H1 (cell line): Measurements from ENCODE around the gene RNF39. TPM values are rescaled to one million over a fixed set of nuclear protein-coding genes. Genes with fewer than 3 reads are reported as not detected.
A peak's percentile ranks its signal among the peaks of the same experiment; 100 is the strongest.

Experiments used
- CTCF ChIA-PET: fragments of 300-600 bp; sonication (Branson Sonifier 250); formaldehyde crosslinking; loops from one replicate; lab custom pipeline; 2021; ENCODE audit not compliant: partially characterized antibody; lab: Charles Lee
- POLR2A ChIA-PET: fragments of 300-600 bp; sonication (Branson Sonifier 250); formaldehyde crosslinking; loops from one replicate; lab custom pipeline; 2021; ENCODE audit warnings: inconsistent platforms; ENCODE audit not compliant: partially characterized antibody; lab: Charles Lee
- DNase-seq, 2 experiments: peaks; one replicate each; pipeline versions ENCODE4 v3.0.0 to v3.0.0-alpha.2; 2010 to 2022; ENCODE audit warnings: low spot score in 2 of 2, low read depth in 1 of 2, mixed read lengths in 1 of 2
- FAIRE-seq: peaks from 2 replicates; lab custom pipeline; 2011; peaks lifted over from hg19 to GRCh38; lab: Jason Lieb, UNC
- H2AFZ ChIP-seq: 2 replicates; pipeline ENCODE4 v1.8.1; 2012; ENCODE audit warnings: low read length, inconsistent platforms
- H2AK5ac ChIP-seq: 2 replicates; pipeline ENCODE4 v1.6.1; 2013; ENCODE audit warnings: low read depth, low read length
- H2BK120ac ChIP-seq: replicated peaks from 2 replicates; pipeline ENCODE3; 2013; ENCODE audit warnings: low read depth, low read length, inconsistent platforms
- H2BK12ac ChIP-seq: 2 replicates; pipeline ENCODE4 v1.6.1; 2013; ENCODE audit warnings: low read depth, low read length
- H2BK15ac ChIP-seq: 2 replicates; pipeline ENCODE4 v1.6.1; 2013; ENCODE audit warnings: low read length
- H2BK20ac ChIP-seq: 2 replicates; pipeline ENCODE4 v1.6.1; 2013; ENCODE audit warnings: low read length
- H2BK5ac ChIP-seq: 2 replicates; pipeline ENCODE4 v1.6.1; 2013; ENCODE audit warnings: low read depth, low read length
- H3K14ac ChIP-seq: 2 replicates; pipeline ENCODE4 v1.6.1; 2013; ENCODE audit warnings: inconsistent platforms; ENCODE audit not compliant: insufficient read length
- H3K18ac ChIP-seq: 2 replicates; pipeline ENCODE4 v1.6.1; 2013; ENCODE audit warnings: low read length; ENCODE audit errors: extremely low read depth
- H3K23ac ChIP-seq: 2 replicates; pipeline ENCODE4 v1.6.1; 2013; ENCODE audit warnings: inconsistent platforms; ENCODE audit not compliant: insufficient read length
- H3K23me2 ChIP-seq: 2 replicates; pipeline ENCODE4 v1.6.1; 2013; ENCODE audit warnings: low read depth, low read length
- H3K27ac ChIP-seq: 2 replicates; pipeline ENCODE4 v1.6.1; 2011; ENCODE audit warnings: low read depth, low read length, inconsistent platforms
- H3K27me3 ChIP-seq, 4 experiments: replicated peaks in 1 of 4; 1 replicate in 1 of 4; 2 replicates in 3 of 4; pipeline versions ENCODE4 v1.6.1 to v1.8.1; 2011 to 2013; ENCODE audit warnings: low read length in 3 of 4, mild to moderate bottlenecking in 3 of 4, inconsistent platforms in 2 of 4, mixed read lengths in 2 of 4, moderate library complexity in 1 of 4; ENCODE audit not compliant: control insufficient read depth in 3 of 4, insufficient read depth in 3 of 4; ENCODE audit errors: extremely low read depth in 1 of 4
- H3K36me3 ChIP-seq, 4 experiments: 2 replicates each; pipeline versions ENCODE4 v1.6.1 to v1.8.1; 2011 to 2013; ENCODE audit warnings: mild to moderate bottlenecking in 4 of 4, low read length in 3 of 4, moderate library complexity in 2 of 4, control low read depth in 1 of 4, inconsistent platforms in 1 of 4; ENCODE audit not compliant: insufficient read depth in 4 of 4, control insufficient read depth in 2 of 4
- H3K4ac ChIP-seq: replicated peaks from 2 replicates; pipeline ENCODE3; 2013; ENCODE audit warnings: low read length, low read depth, mixed read lengths, inconsistent platforms; ENCODE audit not compliant: insufficient read length
- H3K4me1 ChIP-seq, 4 experiments: replicated peaks in 1 of 4; 1 replicate in 1 of 4; 2 replicates in 3 of 4; pipeline versions ENCODE4 v1.6.1 to v1.8.1; 2011 to 2013; ENCODE audit warnings: low read length in 3 of 4, inconsistent platforms in 2 of 4, mixed read lengths in 1 of 4; ENCODE audit not compliant: insufficient read depth in 4 of 4, control insufficient read depth in 3 of 4
- H3K4me2 ChIP-seq, 2 experiments: 2 replicates each; pipeline versions ENCODE4 v1.6.1 to v1.8.1; 2011 to 2013; ENCODE audit warnings: low read depth in 2 of 2, low read length in 2 of 2, control low read depth in 1 of 2, inconsistent platforms in 1 of 2, mild to moderate bottlenecking in 1 of 2; ENCODE audit not compliant: insufficient read depth in 1 of 2
- H3K4me3 ChIP-seq, 4 experiments: fragments of 200-600, 300-600 bp in 1 of 4; sonication (generic), shearing (Covaris generic), sonication (Bioruptor Twin) in 1 of 4; 2 replicates each; pipeline versions ENCODE4 v1.5.1 to v1.8.1; 2011 to 2016; ENCODE audit warnings: low read length in 4 of 4, low read depth in 3 of 4, control low read depth in 2 of 4, inconsistent platforms in 2 of 4, mild to moderate bottlenecking in 2 of 4, mixed read lengths in 1 of 4, moderate library complexity in 1 of 4; ENCODE audit not compliant: insufficient read depth in 2 of 4; ENCODE audit errors: extremely low read depth in 1 of 4
- H3K56ac ChIP-seq: replicated peaks from 2 replicates; pipeline ENCODE3; 2013; ENCODE audit warnings: low read depth, mild to moderate bottlenecking, mixed read lengths, low read length, inconsistent platforms; ENCODE audit not compliant: insufficient read length
- H3K79me1 ChIP-seq: 2 replicates; pipeline ENCODE4 v1.6.1; 2013; ENCODE audit warnings: low read depth, low read length, control low read depth
- H3K79me2 ChIP-seq, 2 experiments: 2 replicates each; pipeline versions ENCODE4 v1.6.1 to v1.8.1; 2012 to 2013; ENCODE audit warnings: low read length in 2 of 2, mild to moderate bottlenecking in 2 of 2, inconsistent platforms in 1 of 2; ENCODE audit not compliant: insufficient read depth in 2 of 2, control insufficient read depth in 1 of 2
- H3K9ac ChIP-seq, 4 experiments: replicated peaks in 1 of 4; 1 replicate in 1 of 4; 2 replicates in 3 of 4; pipeline versions ENCODE4 v1.6.1 to v1.8.1; 2011 to 2013; ENCODE audit warnings: low read depth in 3 of 4, low read length in 3 of 4, control low read depth in 2 of 4, mild to moderate bottlenecking in 2 of 4, moderate library complexity in 2 of 4, inconsistent platforms in 1 of 4; ENCODE audit errors: extremely low read depth in 1 of 4
- H3K9me3 ChIP-seq, 2 experiments: 2 replicates each; pipeline versions ENCODE4 v1.6.1 to v1.8.1; 2012 to 2013; ENCODE audit warnings: mild to moderate bottlenecking in 2 of 2, moderate library complexity in 2 of 2, control low read depth in 1 of 2, inconsistent platforms in 1 of 2, low read depth in 1 of 2, low read length in 1 of 2, mixed read lengths in 1 of 2; ENCODE audit not compliant: insufficient read depth in 2 of 2
- H4K20me1 ChIP-seq, 2 experiments: replicated peaks in 1 of 2; 2 replicates each; pipeline versions ENCODE3 to v1.8.1; 2011 to 2013; ENCODE audit warnings: inconsistent platforms in 2 of 2, low read length in 2 of 2, mild to moderate bottlenecking in 1 of 2; ENCODE audit not compliant: insufficient read depth in 2 of 2, control insufficient read depth in 1 of 2
- H4K5ac ChIP-seq: 2 replicates; pipeline ENCODE4 v1.6.1; 2013; ENCODE audit warnings: low read length, low read depth, mixed read lengths, inconsistent platforms; ENCODE audit not compliant: insufficient read length
- H4K8ac ChIP-seq: 2 replicates; pipeline ENCODE4 v1.8.0; 2013; ENCODE audit warnings: mild to moderate bottlenecking, moderate library complexity, low read length, inconsistent platforms; ENCODE audit not compliant: insufficient read depth; ENCODE audit errors: extremely low read depth
- H4K91ac ChIP-seq: replicated peaks from 2 replicates; pipeline ENCODE3; 2013; ENCODE audit warnings: low read length, mixed read lengths, inconsistent platforms; ENCODE audit not compliant: insufficient read length
- EZH2 ChIP-seq: fragments of 200-600 bp; sonication (generic); IDR thresholded peaks from 2 replicates; pipeline ENCODE4 v1.7.1; 2012; ENCODE audit warnings: low read depth, mild to moderate bottlenecking, moderate library complexity, low read length, inconsistent platforms; ENCODE audit not compliant: severe bottlenecking
- JUND ChIP-seq: IDR thresholded peaks from 2 replicates; pipeline ENCODE4 v1.6.1; 2011; ENCODE audit warnings: mild to moderate bottlenecking, improper control_type of control experiment, low read length
- KDM4A ChIP-seq: IDR thresholded peaks from one replicate; pipeline ENCODE4 v1.7.1; 2012; ENCODE audit warnings: low read depth, mild to moderate bottlenecking, moderate library complexity, low read length, inconsistent platforms; ENCODE audit not compliant: severe bottlenecking
- RFX5 ChIP-seq: IDR thresholded peaks from 2 replicates; pipeline ENCODE4 v1.6.1; 2011; ENCODE audit warnings: low read depth, low read length, improper control_type of control experiment, borderline replicate concordance
- SUZ12 ChIP-seq: fragments of 200-600 bp; sonication (generic); IDR thresholded peaks from 2 replicates; pipeline ENCODE4 v1.6.1; 2012; ENCODE audit warnings: mild to moderate bottlenecking, inconsistent platforms, low read length, moderate library complexity, mixed read lengths
- WGBS, 2 experiments: shearing (Covaris generic) in 1 of 2; methylation state at CpG; one replicate each; pipeline versions ENCODE4 v1.1.6 to v1.1.7; 2013 to 2015; ENCODE audit warnings: low lambda C conversion rate in 2 of 2, mixed read lengths in 2 of 2, inconsistent platforms in 1 of 2, low coverage in 1 of 2, missing lambda C conversion rate in 1 of 2; ENCODE audit not compliant: insufficient replicate concordance in 2 of 2, insufficient coverage in 1 of 2, insufficient read length in 1 of 2; ENCODE audit errors: extremely low coverage in 1 of 2, missing lambda C conversion rate in 1 of 2; 5-methylcytosine and 5-hydroxymethylcytosine counted together
- polyA plus RNA-seq, 7 experiments: library from polyadenylated mRNA; depleted of rRNA in 3 of 7; stranded (reverse) in 5 of 7; unstranded in 2 of 7; fragments of >200 nt in 5 of 7; fragments of 200-250 nt in 2 of 7; gene quantifications; 1 replicate in 5 of 7; 2 replicates in 1 of 7; 4 replicates in 1 of 7; pipeline versions ENCODE4 v1.2.1 to v1.2.3, GENCODE V29; 2011 to 2013; ENCODE audit warnings: missing spikeins in 2 of 7, mixed read lengths in 2 of 7
- total RNA-seq: library from RNA; stranded (reverse); fragmentation: NEBNext Ultra II Directional; extraction: Animal tissue kit (Norgen Biotek cat#: 25700); gene quantifications from 2 replicates; pipeline ENCODE4 v1.2.1, GENCODE V29; 2021

The RNF39 gene
- total and polyA plus RNA-seq, 2 of the 8 experiments (the other 6 are each of a cell fraction or from before 2014, with no cell fraction given): 1.4 to 2.3 TPM

DNA sequence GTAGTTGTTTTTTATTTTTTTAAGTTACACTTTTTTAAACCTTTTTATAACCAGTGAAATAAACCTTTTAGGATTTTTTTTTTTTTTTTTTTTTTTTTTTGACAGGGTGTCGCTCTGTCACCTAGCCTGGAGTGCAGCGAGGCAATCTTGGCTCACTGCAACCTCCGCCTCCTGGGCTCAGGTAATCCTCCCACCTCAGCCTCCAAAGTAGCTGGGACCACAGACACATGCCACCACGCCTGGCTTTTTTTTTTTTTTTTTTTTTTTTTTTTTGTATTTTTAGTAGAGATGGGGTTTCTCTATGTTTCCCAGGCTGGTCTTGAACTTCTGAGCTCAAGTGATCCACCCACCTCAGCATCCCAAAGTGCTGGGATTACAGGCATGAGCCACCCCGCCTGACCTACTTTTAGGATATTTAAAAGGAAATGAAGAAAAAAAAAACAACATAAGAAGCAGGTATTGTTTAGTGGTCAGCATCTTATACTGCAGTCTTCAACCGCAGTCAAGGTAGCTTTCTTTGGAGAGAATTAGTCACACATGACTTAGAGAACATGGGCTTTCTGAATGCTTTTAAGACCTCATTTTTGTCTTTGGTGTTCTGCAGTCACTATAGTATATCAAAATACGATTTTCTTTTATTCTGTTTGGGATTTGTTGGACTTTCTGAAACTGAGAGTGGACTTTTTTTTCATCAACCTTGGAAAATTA is 12.9 kb downstream of the RNF39 start:
- Histone ChIP-seq H4K20me1 (no peaks in the 10 kb centered on the region), H4K5ac (no peak overlapping the region), H3K4me2 (peak overlapping the region in 1 of 2 experiments; percentile 84; a peak in 1 of 4 replicates), H3K9me3 (no peaks in the 10 kb centered on the region), H2AK5ac (no peak overlapping the region), H2AFZ (no peak overlapping the region), H3K4me3 (peak overlapping the region in 3 of 4 experiments; percentile 99 to 100 (median 99); a peak in 4 of 8 replicates), H3K4me1 (peaks cover 0 to 9% (median 7%) of the 10 kb centered on the region in 4 experiments; a peak in 5 of 7 replicates), H3K14ac (no peak overlapping the region), H3K79me2 (peaks cover 0 to 16% of the 10 kb centered on the region in 2 experiments; a peak in 2 of 4 replicates), H3K27ac (no peak overlapping the region), H3K36me3 (peaks cover 0 to 4% (median under 1%) of the 10 kb centered on the region in 4 experiments; a peak in 3 of 8 replicates), H2BK12ac (no peak overlapping the region), H4K8ac (no peak overlapping the region), H3K79me1 (no peaks in the 10 kb centered on the region), H3K23me2 (peaks cover 17% of the 10 kb centered on the region), H3K9ac (no peak overlapping the region), H3K4ac (no peak overlapping the region), H2BK20ac (no peak overlapping the region), H2BK5ac (no peak overlapping the region), H3K23ac (no peak overlapping the region), H3K18ac (no peak overlapping the region), H2BK120ac (no peak overlapping the region), H3K56ac (no peak overlapping the region), H3K27me3 (no peaks in the 10 kb centered on the region), H2BK15ac (no peak overlapping the region), H4K91ac (no peak overlapping the region)
- WGBS, 2 experiments: 85% methylated on average over 3 of the region's 7 CpGs; no CpG with 5 or more reads in 1 of the 2 experiments
- DNase-seq: no peak
- TF ChIP-seq SUZ12 (no peak), EZH2 (no peak), KDM4A (no peak), JUND (no peak), RFX5 (no peak)
- ChIA-PET POLR2A (interaction anchor here (0.9 to 2.7 kb wide), 2 partner anchors 8 to 397 kb away, joined by 3 to 21 read pairs; no protein-coding TSS in a partner anchor), CTCF (interaction anchor here (1.1 to 1.5 kb wide), 3 partner anchors 14 to 215 kb away, joined by 3 to 4 read pairs (median 3); no protein-coding TSS in a partner anchor)
- FAIRE-seq: no peak
